GM21529 (cell line): ENCODE measurements around the gene GNAI2.
"Not testable (repeated sequence)": the region's sequence is repeated elsewhere in the genome, so short reads cannot be mapped to it uniquely, and the experiment has no call there.

ENCODE experiments used
- ATAC-seq: cut with Tn5 transposase; IDR thresholded peaks from one replicate; pipeline ENCODE4 v1.9.1; 2021; ENCODE audit not compliant: unreplicated experiment

The GNAI2 gene

GRCh38 chr3:50224639-50225038 is 11.4 kb upstream of the GNAI2 start:
- ATAC-seq, result no peak

DNA sequence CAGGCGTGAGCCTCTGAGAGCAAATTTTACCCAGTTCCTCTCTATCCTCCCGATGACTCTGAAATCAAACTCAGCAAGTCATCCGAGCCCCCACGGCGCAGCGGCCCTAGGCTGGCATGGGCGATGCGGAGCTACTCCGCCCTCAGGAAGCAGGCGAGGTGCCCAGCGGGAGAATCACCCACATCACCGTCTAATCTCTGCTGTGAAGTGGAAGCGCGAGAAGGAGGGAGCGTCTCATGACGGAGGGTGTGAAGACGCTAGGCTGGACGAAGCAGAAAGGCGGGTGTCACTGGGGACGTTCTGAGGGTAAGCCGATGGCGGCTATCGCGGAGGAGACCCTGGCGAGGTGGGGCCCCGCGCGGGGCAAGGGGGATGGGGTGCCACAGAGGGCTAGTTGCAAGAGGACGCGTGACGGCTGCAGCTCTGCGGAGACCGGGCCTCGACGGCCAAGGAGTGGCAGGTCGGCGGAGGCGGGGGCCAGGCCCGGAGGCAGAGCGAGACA is 9.1 kb upstream of the GNAI2 start:
- ATAC-seq, result peak; percentile 25

GRCh38 chr3:50227390-50228183 is 8.4 kb upstream of the GNAI2 start:
- ATAC-seq, result peak; percentile 75

DNA sequence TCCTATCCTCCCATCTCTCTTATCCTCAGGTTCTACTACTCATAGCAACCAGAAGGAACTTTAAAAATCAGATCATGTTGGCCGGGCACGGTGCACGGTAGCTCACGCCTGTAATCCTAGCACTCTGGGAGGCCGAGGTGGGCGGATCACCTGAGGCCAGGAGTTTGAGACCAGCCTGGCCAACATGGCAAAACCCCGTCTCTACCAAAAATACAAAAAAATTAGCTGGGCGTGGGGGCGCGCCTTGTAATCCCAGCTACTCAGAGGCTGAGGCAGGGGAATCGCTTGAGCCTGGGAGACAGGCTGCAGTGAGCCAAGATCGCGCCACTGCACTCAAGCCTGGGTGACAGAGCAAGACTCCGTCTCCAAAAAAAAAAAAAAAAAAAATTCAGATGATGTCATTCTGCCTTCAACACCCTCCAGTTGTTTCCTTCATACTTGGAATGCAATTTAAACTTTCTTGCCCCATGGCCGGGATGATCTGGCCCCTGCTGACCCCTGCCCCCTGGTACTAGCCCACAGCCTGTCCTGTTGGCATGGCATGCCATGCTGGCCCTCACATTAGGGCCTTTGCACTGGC is 7.7 kb upstream of the GNAI2 start:
- not testable (repeated sequence) for ATAC-seq

DNA sequence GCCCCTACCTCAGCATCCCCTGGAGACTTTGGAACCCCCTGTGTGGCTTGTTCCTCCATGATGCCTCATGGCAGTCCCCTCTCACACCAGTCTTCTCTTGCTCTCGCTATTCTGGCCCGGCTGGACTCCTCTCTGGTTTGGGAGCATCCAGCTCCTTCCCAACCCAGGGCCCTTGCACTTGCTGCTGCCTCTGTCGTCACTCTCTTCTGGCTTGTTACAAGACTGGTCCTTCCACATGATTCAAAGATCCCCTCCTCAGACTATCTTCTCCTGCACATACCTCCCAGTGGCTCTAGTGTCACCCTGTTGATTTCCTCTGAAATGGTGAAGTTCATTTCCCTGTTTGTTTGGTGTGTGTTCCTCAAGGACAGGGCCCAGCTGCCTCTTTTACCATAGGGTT is 6.5 kb upstream of the GNAI2 start:
- no peak for ATAC-seq

GRCh38 chr3:50230104-50230793 is 5.8 kb upstream of the GNAI2 start:
- no peak for ATAC-seq

DNA sequence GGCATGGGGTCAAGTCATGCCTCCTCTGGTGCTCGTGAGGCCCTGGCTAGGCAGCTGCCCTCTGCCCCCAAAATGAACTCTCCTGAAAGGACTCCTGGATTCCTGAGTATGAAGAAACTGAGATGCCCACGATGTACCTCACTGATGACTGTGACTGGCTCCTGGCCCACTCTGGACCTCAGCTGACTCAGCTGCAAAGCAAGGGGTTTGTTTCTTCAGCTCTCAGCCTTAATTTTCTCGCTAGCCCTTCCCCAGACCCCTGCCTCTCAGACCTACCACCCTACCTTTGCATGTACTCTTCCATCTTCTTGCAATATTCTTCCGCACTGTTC is 5.2 kb upstream of the GNAI2 start:
- no peak for ATAC-seq

DNA sequence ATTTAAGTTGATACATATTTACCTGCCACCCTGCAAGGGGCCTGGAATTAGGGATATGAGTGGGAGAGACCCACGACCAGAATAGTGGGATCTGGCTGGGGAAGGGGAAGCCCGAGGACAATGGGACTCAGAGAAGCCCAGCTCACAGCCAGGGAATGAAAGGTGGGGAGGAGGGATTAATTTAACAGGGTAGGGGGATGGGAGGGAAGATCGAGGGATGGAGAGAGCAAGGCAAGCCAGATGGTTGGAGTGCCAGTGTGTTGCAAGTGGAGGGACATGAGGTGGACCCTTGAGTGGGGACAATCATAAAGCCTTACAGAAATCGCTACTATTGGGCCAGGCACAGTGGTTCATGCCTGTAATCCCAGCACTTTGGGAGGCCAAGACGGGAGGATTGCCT is 4.4 kb upstream of the GNAI2 start:
- ATAC-seq, result no peak

DNA sequence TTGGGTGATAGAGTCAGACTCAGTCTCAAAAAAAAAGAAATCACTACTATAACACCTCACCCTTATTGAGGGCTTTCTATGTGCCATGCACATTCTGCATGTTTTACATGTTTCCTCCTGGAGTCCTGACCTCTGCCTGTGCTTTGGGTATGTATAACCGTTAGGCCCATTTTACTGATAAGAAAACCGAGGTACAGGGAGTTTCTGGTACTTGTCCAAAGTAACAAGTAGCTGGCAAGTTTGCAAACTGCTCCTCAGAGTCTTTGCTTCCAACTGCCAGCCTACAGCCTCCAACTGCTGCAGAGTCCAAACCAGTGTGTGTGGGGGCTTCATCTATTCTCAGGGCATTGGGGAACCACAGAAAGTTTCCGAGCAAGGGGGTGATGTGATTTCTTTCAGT is 3.7 kb upstream of the GNAI2 start:
- no peak for ATAC-seq

- ATAC-seq, result no peak
These were observed 2.8 kb upstream of the GNAI2 start for GRCh38 chr3:50233176-50233575.

- no peak for ATAC-seq
These were observed 604 bp downstream of the GNAI2 start for GRCh38 chr3:50236484-50237132.

DNA sequence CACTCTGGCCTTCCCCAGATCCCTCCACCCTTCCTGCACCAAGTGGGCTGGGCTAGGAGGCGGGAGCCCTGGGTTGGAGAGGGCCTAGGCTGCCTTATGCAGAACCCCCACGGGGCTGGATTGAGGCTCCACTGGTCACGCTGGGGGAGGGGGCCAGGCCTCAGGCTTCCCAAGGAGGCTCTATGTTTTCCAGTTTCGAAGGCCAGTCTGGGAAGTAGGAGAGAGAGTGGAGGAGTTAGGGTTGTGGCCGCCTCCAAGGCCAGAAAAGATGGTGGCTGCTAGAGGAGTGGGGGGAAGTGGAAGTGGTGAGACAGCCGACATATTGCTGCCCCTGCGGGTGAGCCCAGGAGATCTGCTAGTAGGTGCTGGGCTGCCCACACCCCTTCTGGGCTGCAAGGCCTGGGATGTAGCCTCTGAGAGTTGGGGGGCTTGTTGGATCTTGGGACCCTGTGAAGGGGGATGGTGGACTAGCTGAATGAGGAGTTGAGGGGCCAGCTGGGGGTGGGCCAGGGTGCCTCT is 1.2 kb downstream of the GNAI2 start:
- no peak for ATAC-seq

GRCh38 chr3:50237754-50238548 is 1.9 kb downstream of the GNAI2 start:
- ATAC-seq, result peak; percentile 39

GRCh38 chr3:50238549-50239026 is 2.6 kb downstream of the GNAI2 start:
- ATAC-seq, result no peak

DNA sequence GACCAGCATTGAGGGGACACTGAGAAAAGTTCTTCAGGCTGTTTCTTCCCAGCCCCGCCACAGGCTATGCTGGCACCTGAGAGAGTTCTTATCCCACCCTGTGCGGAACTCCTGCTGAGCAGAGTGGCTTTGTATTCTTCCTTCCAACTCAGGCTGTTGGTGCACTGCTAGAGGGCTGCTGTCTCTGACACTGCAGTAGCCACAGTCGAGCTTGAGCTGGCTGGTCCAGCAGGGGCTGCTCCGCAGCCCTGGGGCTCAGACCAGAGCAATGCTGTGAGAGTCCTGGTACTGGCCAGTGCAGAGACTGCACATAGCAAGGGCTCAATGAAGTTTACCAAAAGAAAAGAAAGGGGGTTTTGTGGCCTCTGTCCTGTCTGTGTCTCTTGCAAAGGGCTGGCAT is 3.6 kb downstream of the GNAI2 start:
- no peak for ATAC-seq

GRCh38 chr3:50241163-50241562 is 5.2 kb downstream of the GNAI2 start:
- no peak for ATAC-seq

DNA sequence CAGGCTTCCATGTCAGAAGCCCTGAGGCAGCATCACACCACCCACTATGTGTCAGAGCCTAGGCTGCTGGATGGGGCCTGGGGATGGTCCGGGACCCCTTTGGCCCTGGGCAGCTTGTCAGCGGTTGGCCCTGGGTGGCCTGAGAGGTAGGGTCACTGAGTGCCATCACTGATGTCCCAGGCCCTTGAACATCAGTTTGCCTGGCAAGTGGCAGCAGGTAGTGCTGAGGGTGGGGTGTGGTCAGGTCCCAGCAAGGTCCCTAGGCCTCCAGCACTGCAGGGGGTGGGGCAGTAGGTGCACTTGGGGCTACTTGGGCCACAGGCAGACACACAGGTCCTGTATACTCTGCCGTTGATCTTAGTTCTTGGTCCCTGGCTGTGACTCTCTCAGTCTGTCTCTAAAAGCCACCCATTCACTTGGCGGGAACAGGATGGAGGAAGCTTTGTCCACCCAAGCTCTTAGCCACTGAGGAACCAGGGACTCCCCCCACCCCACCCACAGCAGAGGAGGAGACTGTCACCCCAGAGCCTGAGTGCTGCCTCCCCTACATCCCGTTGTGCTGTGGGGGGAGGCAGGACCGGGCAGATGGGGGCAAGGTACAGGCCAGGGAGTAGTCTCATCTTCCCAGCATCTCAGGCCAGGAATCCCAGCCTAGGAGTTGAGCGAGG is 5.8 kb downstream of the GNAI2 start:
- no peak for ATAC-seq

DNA sequence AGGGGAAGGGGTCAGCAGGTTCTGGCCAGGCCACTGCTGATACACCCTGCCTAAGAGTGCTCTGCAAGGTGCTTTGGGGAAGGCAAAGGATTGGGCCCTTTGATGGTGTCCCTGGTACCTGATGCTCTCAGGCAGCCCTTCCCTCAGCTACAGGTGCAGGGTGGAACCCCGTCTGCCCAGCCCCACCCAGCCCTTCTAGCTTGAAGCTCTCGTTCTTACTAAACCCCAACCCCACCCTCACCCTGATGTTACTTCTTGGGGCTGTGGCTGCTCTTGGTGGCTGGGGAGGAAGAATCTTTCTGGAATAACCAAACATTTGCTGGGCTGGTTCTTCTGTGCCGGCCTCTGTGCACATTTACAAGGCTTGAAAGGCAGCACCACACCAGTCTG is 6.4 kb downstream of the GNAI2 start:
- no peak for ATAC-seq

DNA sequence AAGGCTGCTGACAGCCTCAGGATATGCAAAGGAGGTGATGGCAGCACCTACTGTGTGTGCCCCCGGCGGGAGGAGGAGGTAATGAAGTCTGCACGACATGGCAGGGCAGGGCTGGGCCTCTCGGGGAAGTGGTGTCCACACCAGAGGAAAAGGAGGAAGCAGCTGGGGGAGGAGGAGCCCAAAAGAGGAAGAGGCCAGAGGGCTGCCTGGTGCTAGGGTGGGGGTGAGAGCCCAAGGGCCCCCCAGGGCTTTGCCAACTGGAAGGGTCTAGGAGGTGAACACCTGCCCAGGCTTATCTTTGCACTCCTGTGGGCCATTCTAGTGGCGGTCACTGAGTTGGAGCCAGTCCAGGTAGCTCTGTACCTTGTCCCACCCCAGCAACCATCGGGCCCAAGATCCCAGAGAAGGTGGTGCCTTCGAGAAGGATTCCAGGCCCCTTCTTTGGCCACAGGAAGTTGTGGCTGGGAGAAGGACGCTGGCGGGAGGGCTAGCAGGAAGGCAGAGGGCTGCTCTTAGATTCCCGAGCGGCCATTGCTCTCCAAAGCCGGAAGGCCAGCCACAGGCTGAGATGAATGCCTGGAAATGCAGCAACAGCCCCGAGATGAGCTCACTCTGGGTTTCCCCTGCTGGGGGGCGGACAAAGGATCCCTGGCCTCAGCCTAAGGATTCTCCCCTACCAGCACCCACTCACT is 7.0 kb downstream of the GNAI2 start:
- no peak for ATAC-seq
